Uterus (tissue), 2 donors: Measurements from ENCODE around the gene TGDS.

Experiments
- CTCF ChIP-seq, 4 experiments: fragments of 200-600 bp in 2 of 4; fragments of 450-650 bp in 2 of 4; sonication (generic) in 2 of 4; IDR thresholded peaks; one replicate each; pipeline ENCODE4 v1.5.1; 2016 to 2019; ENCODE audit warnings: antibody characterized with exemption in 4 of 4, mild to moderate bottlenecking in 2 of 4, moderate library complexity in 1 of 4
- POLR2A ChIP-seq, 2 donors: fragments of 450-650 bp; IDR thresholded peaks; one replicate each; pipeline ENCODE4 v1.6.1; 2016; ENCODE audit warnings: antibody characterized with exemption in 2 of 2, mild to moderate bottlenecking in 1 of 2, moderate library complexity in 1 of 2

- TF ChIP-seq CTCF (IDR thresholded peaks at IDR 0.05) (no peak), POLR2A (IDR thresholded peaks at IDR 0.05) (no peak)
Observed at GRCh38 chr13:94553766-94554165, 42.2 kb downstream of the TGDS start.
